ENCODE data around the gene LEMD3.

Gene LEMD3

DNA sequence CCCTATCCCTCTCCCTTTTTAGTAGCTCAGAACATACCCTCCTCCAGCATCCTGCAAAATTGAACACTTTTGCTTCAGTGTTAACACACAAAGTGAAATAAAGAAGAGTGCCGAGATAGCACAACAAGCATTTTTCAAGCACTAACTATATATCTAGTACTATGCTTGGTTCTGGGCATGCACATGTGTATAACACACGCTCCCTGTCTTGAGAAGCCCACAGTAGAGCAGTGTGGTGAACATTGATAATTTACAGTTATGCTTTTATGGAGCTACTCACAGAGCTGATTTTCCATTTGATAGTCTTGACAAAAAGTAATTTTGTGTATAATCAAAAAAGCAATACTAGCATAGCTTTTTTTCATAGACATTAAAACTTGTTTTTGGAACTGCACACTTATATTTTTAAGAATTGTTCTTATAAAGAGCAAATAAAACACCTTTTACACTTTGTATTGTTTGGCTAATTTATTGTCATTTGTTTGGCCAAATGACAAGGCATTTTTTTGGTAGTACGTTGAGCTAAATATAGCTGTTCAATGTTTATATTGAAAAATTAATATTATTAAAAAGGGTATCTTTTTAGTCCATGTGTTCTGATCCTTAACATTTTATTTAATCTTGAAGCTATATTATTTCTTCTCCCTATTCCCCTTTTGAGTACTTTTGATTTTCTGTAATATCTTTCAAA lies 39.7 kb downstream of the LEMD3 start:
- no peak for DNase-seq

DNA sequence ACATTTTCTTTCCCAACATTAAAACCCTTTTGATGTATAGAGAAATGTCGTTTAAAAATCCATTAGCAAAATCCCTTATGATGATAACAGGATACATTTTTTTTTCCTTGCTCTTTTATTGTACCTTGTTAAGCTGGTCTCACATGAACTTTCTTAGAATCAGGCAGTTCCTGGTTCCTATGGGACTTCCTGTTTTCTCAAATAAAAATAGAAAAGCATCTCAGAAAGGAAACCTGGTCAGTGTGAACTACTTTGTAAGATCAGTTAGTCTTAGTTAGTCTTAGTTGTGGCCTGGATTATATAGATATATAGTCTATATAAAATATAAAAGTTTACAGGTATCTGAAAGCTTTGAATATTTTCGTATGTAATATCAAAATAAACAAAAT lies 40.3 kb downstream of the LEMD3 start:
- no peak for DNase-seq

DNA sequence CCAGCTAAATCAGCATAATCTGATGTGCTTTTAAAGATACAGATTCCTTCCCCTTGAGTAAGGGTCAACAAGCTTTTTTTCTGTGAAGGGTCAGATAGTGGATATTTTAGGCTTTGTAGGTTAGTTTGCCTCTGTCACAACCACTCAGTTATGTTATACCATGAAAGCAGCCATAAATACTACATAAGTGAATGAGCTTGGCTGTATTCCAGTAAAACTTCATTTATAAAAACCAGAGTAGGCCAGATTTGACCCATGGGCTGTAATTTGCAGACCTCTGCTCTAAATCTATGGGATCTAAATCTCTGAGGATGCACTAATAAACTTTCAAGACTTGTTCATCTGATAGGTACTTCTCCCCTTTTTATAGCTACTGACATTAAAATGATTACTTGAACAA lies 47.7 kb downstream of the LEMD3 start:
- DNase-seq = no peak

DNA sequence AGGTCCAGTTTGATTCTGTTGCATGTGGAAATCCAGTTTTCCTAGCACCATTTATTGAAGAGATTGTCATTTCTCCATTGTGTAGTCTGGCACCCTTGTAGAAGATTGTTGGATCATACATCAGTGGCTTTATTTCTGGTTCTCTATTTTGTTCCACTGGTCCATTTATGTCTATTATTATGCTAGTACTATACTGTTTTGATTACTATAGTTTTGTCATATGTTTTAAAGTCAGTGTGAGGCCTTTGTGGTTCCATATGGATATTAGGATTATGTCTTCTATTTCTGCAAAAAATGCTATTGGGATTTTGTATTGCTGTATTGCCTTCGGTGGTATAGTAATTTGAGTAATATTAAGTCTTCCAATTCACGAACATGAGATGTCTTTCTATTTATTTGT lies 51.4 kb downstream of the LEMD3 start:
- DNase-seq = no peak

DNA sequence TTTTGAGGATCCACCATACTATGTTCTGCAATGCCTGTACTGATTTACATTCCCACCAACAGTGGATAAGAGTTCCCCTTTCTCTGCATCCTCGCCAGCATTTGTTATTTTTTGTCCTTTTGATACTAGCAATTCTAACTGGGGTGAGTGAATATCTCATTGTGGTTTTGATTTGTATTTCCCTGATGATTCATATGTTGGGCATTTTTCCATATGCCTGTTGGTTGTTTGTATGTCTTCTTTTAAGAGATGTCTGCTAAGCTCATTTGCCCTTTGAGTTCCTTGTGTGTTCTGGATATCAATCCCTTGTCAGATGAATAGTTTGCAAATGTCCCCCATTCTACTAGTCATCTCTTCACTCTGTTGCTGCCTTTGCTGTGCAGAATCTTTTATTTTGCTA lies 60.1 kb downstream of the LEMD3 start:
- DNase-seq = no peak

DNA sequence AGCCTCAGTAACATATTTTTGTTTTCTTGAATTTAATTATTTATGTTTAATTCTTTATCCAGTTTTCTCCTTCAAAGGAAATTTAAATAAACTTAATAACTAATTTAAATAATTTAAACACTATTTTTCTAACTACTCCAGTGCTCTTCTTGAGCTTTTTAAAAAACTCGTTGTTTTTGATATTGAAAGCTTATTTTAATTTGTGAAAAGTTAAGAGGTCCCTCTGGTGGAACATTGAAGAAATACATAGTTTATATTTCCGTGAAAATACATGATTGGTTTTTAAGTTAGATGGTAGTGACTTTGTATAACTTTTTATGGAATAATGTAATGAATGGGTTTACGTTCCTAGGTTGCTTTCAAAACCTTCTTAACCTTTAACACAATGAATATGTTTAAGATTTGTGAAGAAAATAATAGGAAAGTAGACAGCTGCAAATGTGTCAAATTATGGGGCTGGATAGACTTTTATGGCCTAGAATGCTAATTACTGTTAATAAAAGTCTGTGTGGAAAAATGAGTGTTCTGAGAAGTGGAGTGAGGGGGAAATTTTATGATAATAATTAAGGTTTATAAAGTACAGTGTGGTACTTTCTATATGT lies 63.2 kb downstream of the LEMD3 start:
- no peak for DNase-seq

DNA sequence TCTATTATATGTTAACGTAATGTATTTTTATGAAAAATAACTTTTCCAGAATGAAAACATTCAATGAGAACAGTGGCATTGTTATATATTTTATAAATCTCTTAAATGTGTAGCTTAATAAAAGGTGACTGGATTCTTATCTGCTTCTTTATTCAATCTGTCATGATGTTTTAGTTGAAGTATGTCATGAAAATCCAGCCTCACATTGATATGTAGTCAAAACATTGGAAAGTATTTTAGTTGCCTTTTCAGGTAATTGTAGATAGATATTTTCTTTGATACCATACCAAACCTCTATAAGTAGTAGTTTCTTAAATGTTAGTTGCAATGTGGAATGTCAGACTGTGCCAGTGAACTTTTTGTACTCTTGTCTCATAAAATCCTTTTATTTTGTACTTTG lies 67.8 kb downstream of the LEMD3 start:
- no peak for DNase-seq

DNA sequence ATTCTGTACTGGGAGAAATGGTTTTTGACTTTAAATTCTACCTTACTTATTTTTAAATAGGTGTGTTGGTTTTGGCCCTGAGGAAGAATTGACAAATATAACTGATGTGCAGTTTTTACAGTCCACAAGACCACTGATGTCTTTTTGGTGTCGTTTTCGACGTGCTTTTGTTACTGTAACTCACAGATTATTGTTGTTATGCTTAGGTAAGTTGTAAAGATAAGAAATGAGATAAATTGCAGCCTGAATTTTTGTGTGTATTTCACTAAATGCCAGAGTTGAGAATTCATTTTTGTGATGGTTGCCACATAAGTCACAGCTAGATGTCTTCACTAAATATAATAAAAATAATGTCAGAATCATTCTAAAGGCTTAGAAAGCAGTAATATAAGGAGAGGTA lies 69.2 kb downstream of the LEMD3 start:
- DNase-seq = no peak

DNA sequence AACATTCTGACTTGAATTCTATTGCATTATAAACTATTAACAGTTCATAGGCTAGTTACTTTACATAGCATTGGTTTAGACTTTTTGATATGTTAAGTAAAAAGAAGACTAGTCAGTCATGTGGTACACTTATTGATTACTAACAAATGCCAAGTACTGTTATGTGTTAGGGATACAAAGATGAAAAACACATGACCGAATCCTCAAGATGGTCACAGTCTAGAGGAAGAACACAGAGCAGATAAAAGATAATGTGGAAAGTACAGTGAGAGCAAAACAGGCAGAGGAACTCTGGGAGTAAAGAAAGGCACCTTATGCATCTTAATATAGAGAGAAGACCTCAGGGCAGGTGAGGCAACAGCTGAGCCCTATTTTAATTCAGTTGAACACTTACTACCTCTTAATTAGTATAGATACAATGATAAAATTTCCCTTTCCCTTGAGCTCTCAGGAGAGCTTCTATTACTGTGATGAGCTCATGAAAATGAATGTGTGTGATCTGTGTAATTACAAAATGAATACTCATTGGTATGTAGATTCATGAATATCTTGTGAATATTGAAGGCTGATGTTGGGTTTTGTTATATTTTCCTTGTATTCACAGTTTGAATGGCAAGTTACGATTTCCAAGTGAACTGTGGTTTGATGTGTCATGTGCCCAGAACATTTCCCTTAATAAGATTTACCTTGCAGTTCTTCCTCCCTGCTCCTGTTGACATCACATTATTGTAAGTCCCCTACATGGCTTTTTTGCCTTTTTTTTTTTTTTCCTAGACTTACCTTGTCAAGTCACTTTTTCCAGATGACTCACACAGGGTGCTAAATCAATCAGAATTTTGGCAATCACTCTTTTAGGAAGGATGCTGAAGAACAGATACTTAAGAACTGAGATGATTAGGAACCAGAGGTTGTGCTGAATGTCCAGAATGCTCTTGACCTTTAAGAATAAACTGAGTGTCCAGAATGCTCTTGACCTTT lies 79.6 kb downstream of the LEMD3 start:
- no peak for DNase-seq

DNA sequence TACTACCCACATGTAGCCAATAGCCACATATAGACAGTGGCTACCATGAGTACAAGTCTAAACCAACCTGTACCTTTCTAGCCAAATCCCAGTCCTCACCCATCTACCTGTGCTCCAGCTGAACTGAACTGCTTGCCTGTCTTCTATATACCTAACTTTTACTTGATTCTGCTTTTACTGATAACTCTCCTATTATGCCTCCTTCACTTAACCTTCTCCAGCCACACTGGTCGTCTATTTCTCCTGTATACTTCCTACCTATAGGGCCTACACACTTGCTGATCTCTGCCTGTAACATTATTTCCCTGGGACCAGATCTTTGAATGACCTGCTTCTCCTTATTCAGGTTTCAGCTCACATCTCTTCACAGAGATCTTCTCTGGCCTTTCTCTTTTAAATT lies 83.1 kb downstream of the LEMD3 start:
- no peak for DNase-seq

DNA sequence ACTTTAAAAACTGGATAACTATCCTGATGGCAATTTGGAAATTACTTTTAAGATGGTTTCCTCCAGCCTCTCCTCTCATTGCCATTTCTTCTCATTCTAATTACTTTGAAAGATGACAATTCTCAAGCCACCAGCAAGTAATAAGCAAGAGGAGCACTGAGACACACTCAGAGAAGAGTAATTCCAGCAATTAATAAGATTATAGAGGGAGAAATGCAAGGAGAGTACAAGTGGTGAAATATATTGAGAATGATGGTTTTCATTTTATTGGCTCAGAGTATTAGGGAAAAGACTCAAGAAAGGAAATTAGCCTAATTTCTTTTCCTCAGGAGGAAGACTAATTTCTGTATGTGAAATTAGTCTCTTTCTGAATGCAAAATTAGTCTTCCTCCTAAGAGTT lies 88.6 kb downstream of the LEMD3 start:
- DNase-seq = no peak

DNA sequence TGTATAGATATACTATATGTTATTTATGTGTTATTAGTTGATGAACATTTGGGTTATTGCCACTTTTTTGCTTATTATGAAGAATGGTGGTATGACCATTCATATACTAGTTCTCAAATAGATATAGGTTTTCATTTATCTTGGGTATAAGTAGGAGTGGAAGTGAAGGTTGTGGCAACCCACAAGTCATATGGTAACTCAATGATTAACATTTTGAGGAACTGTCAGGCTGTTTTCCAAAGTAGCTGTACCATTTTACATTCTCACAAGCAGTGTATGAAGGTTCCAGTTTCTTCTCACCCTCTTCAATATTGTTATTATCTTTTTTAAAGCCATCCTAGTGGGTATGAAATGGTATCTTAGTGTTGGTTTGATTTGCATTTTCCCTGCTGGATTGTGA lies 90.1 kb downstream of the LEMD3 start:
- DNase-seq = no peak

DNA sequence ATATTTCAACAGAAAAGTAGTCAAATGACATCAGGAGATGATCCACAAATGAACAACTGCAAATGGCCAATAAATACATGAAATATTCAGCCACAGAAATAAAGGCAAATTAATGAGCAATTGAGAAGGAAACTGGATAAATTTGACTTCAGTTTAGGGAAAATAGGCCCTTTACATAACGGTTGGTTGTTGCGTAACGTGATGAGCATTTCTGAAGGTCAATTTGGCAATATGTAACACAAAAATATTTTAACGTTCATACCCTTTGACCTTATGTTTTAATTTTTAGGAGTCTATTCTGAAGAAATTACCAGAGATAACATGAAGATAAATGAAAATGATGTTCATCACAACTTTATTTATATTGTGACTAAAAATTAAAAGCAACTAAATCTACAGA lies 94.4 kb downstream of the LEMD3 start:
- no peak for DNase-seq

DNA sequence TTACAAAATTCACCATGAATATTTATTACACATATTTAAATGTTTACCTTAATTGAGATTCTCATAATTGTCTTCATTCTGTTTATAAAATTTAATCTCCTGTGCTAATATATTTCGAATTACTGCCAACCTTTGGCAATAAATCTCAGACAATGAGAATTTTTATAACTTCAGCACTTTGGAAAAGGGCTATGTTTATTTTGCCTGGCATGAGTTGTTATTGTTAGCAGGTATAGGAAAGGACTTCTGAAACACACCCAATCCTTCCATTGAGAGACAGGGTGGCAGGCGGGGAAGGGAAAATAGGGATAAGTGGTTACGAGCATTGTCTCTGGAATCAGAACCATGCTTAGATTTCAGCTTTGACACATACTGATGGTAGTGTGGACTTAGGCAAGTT lies 97.0 kb downstream of the LEMD3 start:
- DNase-seq = no peak

DNA sequence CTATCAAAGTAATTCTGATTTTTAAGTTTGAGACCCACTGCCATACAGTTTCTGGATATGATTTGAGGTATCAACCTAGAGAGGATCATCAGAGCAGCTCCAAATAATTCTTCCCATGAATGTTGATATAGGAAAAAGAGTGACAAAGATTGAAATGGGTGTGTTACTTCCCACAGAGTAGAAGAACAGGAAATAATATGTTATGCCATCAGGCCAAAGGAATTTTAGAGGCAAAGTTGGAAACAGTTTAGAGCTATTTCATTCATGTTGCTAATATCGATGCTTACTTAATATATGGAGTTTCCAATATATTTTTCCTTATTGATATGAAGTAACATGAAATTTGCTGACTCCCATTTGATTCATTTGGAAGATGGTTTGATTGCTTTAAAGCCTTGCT lies 100.2 kb downstream of the LEMD3 start:
- no peak for DNase-seq

DNA sequence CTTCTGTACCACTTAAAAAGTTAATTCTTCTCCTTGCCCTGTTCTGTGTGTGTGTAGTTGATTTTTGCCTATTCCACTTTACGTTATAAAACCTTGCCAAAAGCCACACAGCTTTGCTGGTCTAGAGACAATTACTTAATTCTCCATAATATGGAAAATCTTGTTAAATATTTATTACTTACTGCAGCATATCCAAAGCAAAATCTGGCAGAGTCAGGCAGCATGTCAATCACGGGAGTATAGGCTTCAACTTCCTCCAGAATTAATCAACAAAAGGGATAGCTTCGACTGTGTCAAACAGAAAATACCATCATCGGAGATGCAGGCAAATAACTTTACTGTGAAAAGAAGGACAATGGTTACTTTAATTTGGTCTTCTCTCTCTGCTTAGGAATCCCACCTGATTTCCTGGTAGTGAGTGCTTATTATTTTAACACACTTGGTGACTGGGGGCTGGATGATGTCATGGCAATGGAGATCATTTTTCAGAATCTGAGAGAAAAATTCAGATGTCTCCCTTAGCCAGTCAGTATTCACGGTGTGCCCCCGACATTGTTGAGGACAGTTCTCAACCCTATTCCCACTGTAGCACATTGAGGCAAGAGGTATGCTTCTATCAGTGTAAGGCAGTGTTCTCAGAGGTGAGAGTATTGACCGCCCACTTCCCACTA lies 105.4 kb downstream of the LEMD3 start:
- no peak for DNase-seq

DNA sequence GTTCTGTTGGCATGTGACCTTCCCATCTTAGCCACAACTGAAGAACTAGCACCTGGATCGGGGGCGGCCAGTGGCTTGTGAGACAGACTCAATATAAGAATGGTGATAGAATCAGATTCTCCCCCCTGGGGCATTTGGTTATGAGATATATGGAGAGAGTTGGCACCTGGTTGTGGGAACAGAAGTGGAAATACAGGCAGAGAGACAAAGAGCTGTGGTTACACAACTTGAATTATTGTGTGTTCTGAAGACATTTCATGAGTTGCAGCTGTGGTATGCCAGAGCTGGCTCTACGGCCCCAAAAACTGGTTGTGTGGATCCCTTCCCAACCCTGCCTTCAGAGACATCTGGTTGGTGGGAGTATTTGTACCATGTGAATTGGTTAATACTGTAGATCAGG lies 106.2 kb downstream of the LEMD3 start:
- DNase-seq = no peak

DNA sequence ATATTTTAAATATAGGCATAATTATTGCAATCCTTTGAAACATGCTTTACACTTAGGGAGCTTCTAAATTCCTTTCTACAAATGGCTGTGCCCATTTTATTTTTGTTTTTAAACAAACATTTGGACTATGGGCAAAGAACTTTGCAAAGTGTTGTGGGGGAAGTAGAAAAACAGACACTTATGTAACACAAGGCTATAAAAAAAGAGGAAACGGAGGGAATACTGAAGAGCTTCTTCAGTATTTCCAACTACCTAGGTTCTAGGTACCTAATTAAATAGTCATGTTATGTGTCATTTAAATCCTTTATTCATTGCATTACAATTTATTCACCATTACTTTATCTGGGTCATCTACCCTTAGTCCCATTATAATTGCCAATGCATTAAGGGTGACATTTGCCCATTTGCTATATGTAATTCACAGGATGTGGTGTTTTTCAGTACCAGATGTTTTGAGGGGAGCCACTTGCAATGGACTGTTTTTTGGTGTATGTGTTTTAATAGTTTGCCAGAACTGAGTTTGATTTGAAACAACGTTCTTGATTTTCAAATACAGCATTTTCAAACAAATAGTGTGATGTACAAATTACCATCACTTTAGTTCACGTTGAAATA lies 107.6 kb downstream of the LEMD3 start:
- no peak for DNase-seq

DNA sequence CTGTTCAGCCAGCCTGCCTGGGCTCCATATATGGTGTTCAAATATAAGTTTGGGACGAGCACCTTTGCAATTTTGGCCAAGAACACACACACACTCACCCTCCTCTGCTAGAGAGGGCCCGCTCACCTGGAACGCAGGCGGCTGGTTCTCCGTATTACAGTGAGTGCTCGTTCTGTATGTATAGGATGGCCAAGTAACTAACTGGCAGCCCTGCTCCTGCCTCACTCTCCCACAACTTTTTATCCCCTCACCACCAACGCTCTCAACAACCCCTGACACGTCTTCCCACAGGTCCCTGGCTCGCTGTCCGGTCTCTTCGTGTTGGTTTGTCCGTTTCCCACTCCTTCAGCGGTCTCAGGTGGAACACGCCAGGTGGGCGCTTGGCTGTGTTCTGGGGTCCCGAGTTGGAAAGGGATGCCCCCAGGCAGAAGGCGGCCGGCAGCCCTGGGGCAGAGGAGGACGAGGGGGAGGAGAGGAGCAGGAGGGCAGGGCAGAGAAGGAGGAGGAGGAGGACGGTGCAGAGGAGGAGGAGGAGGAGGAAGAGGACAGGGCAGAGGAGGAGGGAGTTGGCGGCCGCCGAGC lies 108.7 kb downstream of the LEMD3 start:
- DNase-seq = no peak

DNA sequence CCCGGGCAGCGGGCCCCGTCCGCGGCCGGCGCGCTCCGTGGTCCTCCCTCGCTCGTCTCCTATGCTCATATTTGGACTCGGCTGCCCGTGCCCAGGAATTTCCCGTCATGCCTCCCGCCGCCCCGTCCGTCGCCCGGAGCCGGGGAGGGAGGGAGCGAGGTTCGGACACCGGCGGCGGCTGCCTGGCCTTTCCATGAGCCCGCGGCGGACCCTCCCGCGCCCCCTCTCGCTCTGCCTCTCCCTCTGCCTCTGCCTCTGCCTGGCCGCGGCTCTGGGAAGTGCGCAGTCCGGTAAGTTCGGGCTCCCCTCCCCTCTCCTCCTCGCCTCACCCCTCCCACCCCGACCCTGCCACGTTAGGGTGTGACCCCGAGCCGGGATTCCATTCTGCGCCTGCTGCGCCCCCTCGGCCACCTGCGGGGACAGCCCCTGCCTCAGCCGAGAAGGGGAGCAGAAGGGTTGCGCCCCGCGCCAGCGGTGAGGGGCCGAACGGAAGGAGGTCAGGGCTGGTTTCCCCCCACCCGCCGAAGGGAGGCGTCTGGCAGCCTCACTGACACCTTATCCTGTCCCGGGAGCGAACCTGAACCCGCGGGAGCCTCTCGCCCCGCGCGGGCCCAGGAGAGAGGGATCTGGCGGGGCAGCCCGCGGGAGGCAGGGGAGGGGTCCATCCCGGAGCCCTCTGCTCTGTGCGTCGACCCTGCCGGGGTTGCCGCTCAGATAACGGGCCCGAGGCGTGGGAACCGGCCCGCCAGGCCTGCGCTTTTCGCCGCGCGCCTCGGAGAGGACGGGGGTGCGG lies 109.4 kb downstream of the LEMD3 start, which contains the start of gene MSRB3:
Gene MSRB3, plus strand, starts transcription at position 108 of the 793 bp plus-strand sequence. CDS start 29,897 bp downstream, outside the sequence.
- no peak for DNase-seq

DNA sequence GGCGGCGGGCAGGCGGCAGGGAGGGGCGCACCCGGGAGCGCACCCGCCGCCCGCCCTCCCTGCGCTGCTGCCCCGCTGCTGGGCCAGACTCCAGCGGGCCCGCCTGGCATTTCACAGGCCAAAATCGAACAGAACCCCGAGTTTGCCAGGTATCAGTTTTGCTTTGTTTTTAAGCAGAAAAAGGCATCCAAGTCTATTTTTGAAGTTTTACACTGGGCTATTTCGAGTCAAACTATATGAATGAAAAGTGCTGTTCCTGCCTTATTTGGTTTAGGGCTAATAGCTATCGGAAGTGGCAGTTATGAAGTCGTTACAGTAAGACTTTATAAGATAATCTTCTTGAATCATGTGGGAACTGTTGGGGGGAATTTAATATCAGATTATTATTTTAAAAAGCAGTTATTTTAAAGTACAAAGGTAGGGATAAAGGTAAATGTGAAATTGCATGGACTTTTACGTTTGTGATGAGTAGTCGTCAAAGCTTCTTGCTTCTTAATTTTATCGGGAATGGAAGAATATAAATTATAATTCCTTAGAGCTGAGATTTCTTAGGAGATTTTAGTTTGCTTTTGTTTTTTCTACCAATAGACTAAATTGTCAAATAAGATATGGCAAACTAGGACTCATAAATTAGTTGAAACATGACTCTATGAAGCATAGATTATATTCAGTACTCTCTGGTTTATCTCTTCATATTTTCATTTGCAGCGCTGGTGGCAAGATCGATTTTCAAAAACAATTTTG lies 110.2 kb downstream of the LEMD3 start:
- DNase-seq = no peak
